ENCODE results near the gene DLX5. TPM values are rescaled to one million over a fixed set of nuclear protein-coding genes. Genes with fewer than 3 reads are reported as not detected.

Gene DLX5
- total RNA-seq, 4 donors from 2014 or later: 0.54 to 1.5 (median 0.67) TPM; not detected in 1

DNA sequence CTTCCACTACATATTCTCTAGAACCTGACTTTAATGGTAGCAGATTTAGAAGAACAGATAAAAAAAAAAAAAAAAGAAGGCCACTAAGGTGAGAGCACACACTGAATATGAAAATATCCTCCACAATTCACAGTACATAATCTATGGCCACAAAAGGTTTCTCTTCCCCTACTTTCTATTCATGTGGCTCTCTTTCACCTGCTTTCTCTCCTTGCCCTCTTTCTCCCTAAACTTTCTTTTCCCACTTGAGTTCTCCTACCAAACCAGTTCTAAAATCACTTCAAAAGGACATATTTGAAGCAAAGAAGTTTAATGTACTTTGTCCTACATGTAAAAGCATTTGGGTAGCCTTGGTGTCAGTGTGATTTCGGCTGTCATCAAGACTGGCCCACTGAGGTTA is 37.7 kb downstream of the DLX5 start:
- DNase-seq: no peak

DNA sequence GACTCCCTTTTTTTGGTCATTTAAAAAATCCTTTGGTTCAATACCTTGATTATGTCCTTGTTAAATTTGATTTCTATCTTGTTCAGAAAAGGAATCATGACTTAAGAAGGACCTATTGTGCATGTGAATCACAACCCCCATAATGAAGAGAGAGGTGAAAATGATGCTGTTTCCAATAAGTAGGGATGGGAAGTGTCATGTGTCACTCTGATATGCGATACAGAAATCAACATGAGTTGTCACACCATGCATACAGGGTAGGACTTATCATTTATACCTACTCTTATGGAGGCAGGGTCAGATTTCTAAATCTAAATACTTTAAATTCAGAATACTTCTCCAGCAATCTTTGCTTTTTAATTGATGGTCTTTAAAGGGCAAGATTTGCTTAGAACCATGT is 38.6 kb downstream of the DLX5 start:
- Histone ChIP-seq H3K9me3 (no peaks in the 10 kb centered on the region), H3K27ac (no peak overlapping the region), H3K4me1 (no peaks in the 10 kb centered on the region), H3K27me3 (peaks cover 16% of the 10 kb centered on the region), H3K4me3 (replicated peaks in 1 of 3) (no peak overlapping the region), H3K36me3 (no peaks in the 10 kb centered on the region)
- TF ChIP-seq CTCF (IDR thresholded peaks at IDR 0.05) (no peak), POLR2A (IDR thresholded peaks at IDR 0.05) (no peak)
- no peak for DNase-seq
- 45 to 65% methylated on average over 1 of the region's 1 CpG for WGBS, 2 donors
- intact Hi-C loops (cut with DNase I): no loop called here

More for the DNA sequence above, 37.7 kb downstream of the DLX5 start:
- no peaks in the 10 kb centered on the region for H3K9me3 ChIP-seq
- no peak overlapping the region for H3K4me3 ChIP-seq (replicated peaks in 1 of 3)
- WGBS, 2 donors: 75 to 80% methylated on average over 1 of the region's 1 CpG
- peaks cover 21% of the 10 kb centered on the region for H3K27me3 ChIP-seq
- no peak for TF ChIP-seq POLR2A (IDR thresholded peaks at IDR 0.05)
- TF ChIP-seq CTCF (IDR thresholded peaks at IDR 0.05): no peak
- intact Hi-C loops (cut with DNase I): no loop called here
- H3K36me3 ChIP-seq: no peaks in the 10 kb centered on the region
- no peaks in the 10 kb centered on the region for H3K4me1 ChIP-seq
- no peak overlapping the region for H3K27ac ChIP-seq

DNA sequence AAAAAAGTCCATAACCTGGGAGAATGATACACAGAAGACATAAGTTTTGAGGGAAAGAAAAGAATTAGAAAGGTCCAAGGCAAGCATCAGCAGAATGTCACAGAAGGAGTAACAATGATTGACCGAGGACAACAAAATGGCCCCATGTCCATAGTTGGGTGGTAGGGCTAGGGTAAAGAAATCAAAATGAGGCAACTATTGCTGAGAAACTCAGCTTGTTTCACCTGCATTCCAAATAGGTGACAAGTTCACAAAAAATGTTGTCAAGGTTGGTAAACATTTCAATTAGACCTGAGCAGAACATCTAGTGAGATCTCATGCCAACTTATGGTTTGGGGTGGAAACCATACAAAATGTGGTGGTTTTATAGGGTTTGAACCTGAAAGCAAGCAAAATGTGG is 42.0 kb downstream of the DLX5 start:
- WGBS, 2 donors: 95 to 98% methylated on average over 1 of the region's 1 CpG
- intact Hi-C loops (cut with DNase I): no loop called here

DNA sequence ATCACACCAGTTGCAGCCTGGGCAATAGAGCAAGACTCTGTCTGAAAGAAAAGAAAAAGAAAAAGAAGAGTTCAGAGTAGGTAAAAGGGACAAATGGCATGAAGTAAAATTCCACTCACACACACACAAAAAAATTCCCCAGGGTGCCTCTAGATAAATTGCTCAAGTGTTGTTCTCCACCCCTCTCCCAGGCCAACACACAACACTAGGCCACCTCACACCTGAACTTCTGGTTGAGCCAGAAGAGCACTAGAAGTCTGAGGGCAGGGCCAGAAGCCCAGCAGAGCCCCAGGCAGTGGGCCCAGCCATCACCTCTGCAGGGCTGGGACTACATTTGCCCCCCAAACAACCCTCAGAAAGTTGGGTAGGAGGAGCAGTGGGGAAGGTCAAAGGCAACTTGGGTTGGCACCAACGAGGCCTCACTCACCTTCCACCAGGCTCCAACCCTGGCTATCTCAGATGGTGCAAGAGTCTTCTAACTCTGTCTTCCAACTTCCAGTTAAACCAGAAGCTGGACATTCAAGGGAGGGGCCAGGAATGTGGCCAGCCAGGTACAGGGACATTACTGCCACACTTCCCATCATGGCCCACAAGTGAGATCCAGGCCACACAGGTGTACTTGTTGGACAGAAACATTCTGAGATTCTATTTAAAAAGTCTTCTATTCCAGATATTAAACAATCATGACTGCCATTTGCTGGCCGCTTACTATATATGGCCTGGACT is 44.9 kb downstream of the DLX5 start:
- intact Hi-C loops (cut with DNase I): no loop called here
- Histone ChIP-seq H3K27me3 (no peaks in the 10 kb centered on the region), H3K27ac (no peak overlapping the region), H3K4me1 (no peaks in the 10 kb centered on the region), H3K4me3 (replicated peaks in 1 of 3) (no peak overlapping the region), H3K9me3 (no peaks in the 10 kb centered on the region), H3K36me3 (no peaks in the 10 kb centered on the region)
- WGBS, 2 donors: 83 to 89% methylated on average over 2 of the region's 2 CpGs
- TF ChIP-seq CTCF (IDR thresholded peaks at IDR 0.05): no peak
- no peak for TF ChIP-seq POLR2A (IDR thresholded peaks at IDR 0.05)
- DNase-seq: no peak

More for the DNA sequence above, 42.0 kb downstream of the DLX5 start:
- no peaks in the 10 kb centered on the region for H3K9me3 ChIP-seq
- no peaks in the 10 kb centered on the region for H3K36me3 ChIP-seq
- no peak for DNase-seq
- no peaks in the 10 kb centered on the region for H3K4me1 ChIP-seq
- no peaks in the 10 kb centered on the region for H3K27me3 ChIP-seq
- no peak overlapping the region for H3K27ac ChIP-seq
- no peak overlapping the region for H3K4me3 ChIP-seq (replicated peaks in 1 of 3)
- no peak for TF ChIP-seq POLR2A (IDR thresholded peaks at IDR 0.05)
- no peak for TF ChIP-seq CTCF (IDR thresholded peaks at IDR 0.05)

DNA sequence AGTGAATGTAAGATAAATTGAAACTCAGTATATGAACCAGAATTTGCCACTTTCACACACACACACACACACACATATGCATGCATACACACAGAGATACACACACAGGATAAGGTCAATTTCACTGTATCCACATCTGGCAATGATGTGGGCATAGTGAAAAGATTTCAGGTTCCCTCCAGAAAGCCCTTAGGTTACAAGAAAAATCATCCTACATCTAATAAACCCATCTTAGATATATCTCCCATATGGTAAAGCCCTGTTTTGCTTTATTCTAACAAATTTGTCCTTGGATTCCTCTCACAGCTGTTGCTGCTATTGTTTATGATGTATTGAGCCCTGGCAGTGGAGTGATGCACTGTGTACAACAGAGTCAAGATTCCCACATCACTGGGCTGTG is 47.2 kb downstream of the DLX5 start:
- Histone ChIP-seq H3K27ac (no peak overlapping the region), H3K27me3 (no peaks in the 10 kb centered on the region), H3K4me3 (replicated peaks in 1 of 3) (no peak overlapping the region), H3K4me1 (no peaks in the 10 kb centered on the region), H3K36me3 (no peaks in the 10 kb centered on the region), H3K9me3 (no peaks in the 10 kb centered on the region)
- no peak for TF ChIP-seq POLR2A (IDR thresholded peaks at IDR 0.05)
- TF ChIP-seq CTCF (IDR thresholded peaks at IDR 0.05): no peak
- DNase-seq: no peak
- intact Hi-C loops (cut with DNase I): no loop called here
